Fibroblast of skin of scalp (primary cell): ENCODE measurements around the gene ERFL.
"Not testable (repeated sequence)": the region's sequence is repeated elsewhere in the genome, so short reads cannot be mapped to it uniquely, and the experiment has no call there.

Source experiments
- DNase-seq: peaks from one replicate; pipeline ENCODE4 v3.0.0-alpha.2; 2013

The ERFL gene

GRCh38 chr19:41926763-41927496 is 1.3 kb downstream of the ERFL start:
- no peak for DNase-seq

- DNase-seq = no peak
Observed at GRCh38 chr19:41926028-41926762, 2.1 kb downstream of the ERFL start.

GRCh38 chr19:41925208-41926003 is 2.8 kb downstream of the ERFL start:
- no peak for DNase-seq

GRCh38 chr19:41924151-41925145 is 3.8 kb downstream of the ERFL start:
- DNase-seq = no peak

- no peak for DNase-seq
Observed at GRCh38 chr19:41923045-41923788, 5.0 kb downstream of the ERFL start.

GRCh38 chr19:41922585-41922984 is 5.7 kb downstream of the ERFL start:
- DNase-seq = no peak

GRCh38 chr19:41921577-41922576 is 6.4 kb downstream of the ERFL start:
- no peak for DNase-seq

- no peak for DNase-seq
Observed at GRCh38 chr19:41920882-41921576, 7.2 kb downstream of the ERFL start.

GRCh38 chr19:41919948-41920712 is 8.1 kb downstream of the ERFL start:
- no peak for DNase-seq

GRCh38 chr19:41918653-41919244 is 9.5 kb downstream of the ERFL start:
- DNase-seq = peak; percentile 22

GRCh38 chr19:41918095-41918494 is 10.2 kb downstream of the ERFL start:
- DNase-seq = no peak

GRCh38 chr19:41917676-41918075 is 10.6 kb downstream of the ERFL start:
- DNase-seq = no peak

- no peak for DNase-seq
Observed at GRCh38 chr19:41915776-41916414, 12.4 kb downstream of the ERFL start.

GRCh38 chr19:41915021-41915775 is 13.1 kb downstream of the ERFL start:
- no peak for DNase-seq

- DNase-seq = not testable (repeated sequence)
Observed at GRCh38 chr19:41914424-41914834, 13.8 kb downstream of the ERFL start.

GRCh38 chr19:41913538-41914423 is 14.5 kb downstream of the ERFL start:
- DNase-seq = no peak
